Heart left ventricle (tissue), 16 donors: ENCODE data around the gene IGFBP7. TPM values are rescaled to one million over a fixed set of nuclear protein-coding genes. Genes with fewer than 3 reads are reported as not detected.

Experiments used
- ATAC-seq, 4 donors: fragments of 200-7000 bp; cut with Tn5 transposase; one replicate each; pipeline ENCODE4 v1.9.1; 2020 to 2022; ENCODE audit warnings: moderate library complexity in 4 of 4, mild to moderate bottlenecking in 3 of 4, moderate number of reproducible peaks in 1 of 4
- DNase-seq, 5 donors: peaks; one replicate each; pipeline ENCODE4 v3.0.0-alpha.2; 2020
- H3K27ac ChIP-seq, 12 donors: fragments of 200-600 bp; sonication (generic) in 4 of 12; one replicate each; pipeline versions ENCODE4 v1.5.0 to v1.8.0; 2016 to 2022; ENCODE audit warnings: mild to moderate bottlenecking in 2 of 12
- H3K27me3 ChIP-seq, 9 donors: fragments of 200-600 bp; sonication (generic) in 2 of 9; one replicate each; pipeline versions ENCODE4 v1.5.1 to v1.8.0; 2016 to 2022; ENCODE audit warnings: mild to moderate bottlenecking in 3 of 9
- H3K36me3 ChIP-seq, 9 donors: fragments of 200-600 bp; sonication (generic) in 2 of 9; one replicate each; pipeline versions ENCODE4 v1.5.0 to v1.8.0; 2018 to 2022; ENCODE audit warnings: mild to moderate bottlenecking in 2 of 9
- H3K4me1 ChIP-seq, 12 donors: fragments of 200-600 bp; sonication (generic) in 4 of 12; one replicate each; pipeline versions ENCODE4 v1.5.0 to v1.8.0; 2016 to 2022; ENCODE audit warnings: mild to moderate bottlenecking in 3 of 12
- H3K4me3 ChIP-seq, 12 donors: fragments of 200-600 bp; sonication (generic) in 4 of 12; one replicate each; pipeline versions ENCODE4 v1.5.0 to v1.8.0; 2017 to 2022; ENCODE audit warnings: mild to moderate bottlenecking in 9 of 12, moderate library complexity in 4 of 12
- H3K9me3 ChIP-seq, 12 donors: fragments of 200-600 bp; sonication (generic) in 4 of 12; one replicate each; pipeline versions ENCODE4 v1.5.0 to v1.8.0; 2016 to 2022; ENCODE audit warnings: mild to moderate bottlenecking in 1 of 12
- POLR2A ChIP-seq, 2 donors: fragments of 450-650 bp; IDR thresholded peaks; one replicate each; pipeline ENCODE4 v1.6.1; 2017; ENCODE audit warnings: antibody characterized with exemption in 2 of 2, mild to moderate bottlenecking in 2 of 2, moderate library complexity in 2 of 2
- WGBS, 4 donors: extraction: QIAGEN DNeasy Blood & Tissue Kit in 2 of 4; methylation state at CpG; one replicate each; pipeline versions ENCODE4 v1.1.5 to v1.1.7; 2013 to 2018; 5-methylcytosine and 5-hydroxymethylcytosine counted together
- intact Hi-C, 10 donors: fragments of 100-400 bp; cut with DNase I; formaldehyde crosslinking; loops; one replicate each; pipeline versions ENCODE4 v1.11.1 to v1.14.2; 2022
- polyA plus RNA-seq, 2 donors: library from polyadenylated mRNA; stranded (reverse); fragments of 200-250 nt; gene quantifications; one replicate each; pipeline ENCODE4 v1.2.3, GENCODE V29; 2013
- total RNA-seq, 9 donors: library from RNA; depleted of rRNA in 2 of 9; stranded (reverse); fragments of >200 nt in 2 of 9; fragmentation: NEBNext Ultra II Directional in 3 of 9; extraction: Animal tissue kit (Norgen Biotek cat#: 25700) in 3 of 9; gene quantifications; one replicate each; pipeline versions ENCODE4 v1.1.0 to v1.2.4, GENCODE V29; 2016 to 2023
- TF ChIP-seq, protein P1 (sequence below), 12 donors: fragments of 200-600 bp; sonication (generic) in 4 of 12; IDR thresholded peaks; one replicate each; pipeline versions ENCODE4 v1.5.0 to v1.8.0; 2018 to 2022; ENCODE audit warnings: antibody characterized with exemption in 12 of 12, mild to moderate bottlenecking in 5 of 12
- donor health status: ischemic (EF 13 %, LVEDD 7.1; RV severe dilation, severe dysfunction).
- donor health status: healthy with polysubstance abuse.
- donor health status: DM: no; HTN: yes; CAD: no.
- donor health status: DM: no; HTN: no; CAD: no.
- donor health status: ischemic (EF 25% LVEDD 6.9; RV normal size, moderate dysfunction).
- donor health status: ischemic (EF 25% LVEDD 5.7; RV mildly dilated, moderate dysfunction).
- donor health status: healthy.
- donor health status: DM: yes; HTN: yes; CAD: no.
- donor health status: ischemic (EF 35%, LVEDD 5.7; RV mildly dilated, moderate dysfunction).
- donor health status: nonischemic (EF 11% LVEDD 7.7; RV severe dilation, severe dysfunction).
- donor health status: DM: yes; HTN: yes; CAD: no.
- donor health status: PGD.
- donor health status: ischemic (EF 29% LVEDD 5.4; RV normal size, mild dysfunction).
- donor health status: nonischemic (EF 23%, LVEDD 6.1; RV moderate dilation, normal function).

Gene IGFBP7
- total and polyA plus RNA-seq, 11 donors = 458 to 1,088 (median 585) TPM

DNA sequence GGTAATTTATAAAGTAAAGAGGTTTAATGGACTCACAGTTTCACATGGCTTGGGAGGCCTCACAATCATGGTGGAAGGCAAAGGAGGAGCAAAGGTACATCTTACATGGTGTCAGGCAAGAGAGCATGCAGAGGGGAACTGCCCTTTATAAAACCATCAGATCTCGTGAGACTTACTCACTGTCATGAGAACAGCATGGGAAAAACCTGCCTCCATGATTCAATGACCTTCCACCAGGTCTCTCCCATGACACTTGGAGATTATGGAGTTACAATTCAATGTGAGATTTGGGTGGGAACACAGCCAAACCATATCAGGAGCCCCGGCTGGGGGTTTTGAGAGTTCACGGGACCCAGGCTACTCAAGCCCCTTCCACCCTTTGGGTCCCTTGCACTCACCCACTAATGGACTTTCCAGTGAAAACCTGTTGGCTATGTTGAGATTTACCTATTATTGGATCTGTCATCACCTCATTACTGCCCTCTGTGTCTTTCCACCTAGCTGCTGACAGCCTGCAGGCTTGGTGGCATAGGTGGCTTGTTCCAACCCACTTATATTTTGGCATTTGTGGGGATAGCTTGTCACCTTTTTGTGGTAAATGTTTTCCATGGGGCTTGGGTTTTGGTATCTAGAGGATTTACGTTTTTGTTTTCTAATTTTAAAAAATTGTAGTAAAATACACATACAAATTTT, 24.0 kb downstream of the IGFBP7 start:
- ATAC-seq = peak; percentile 49 to 76 (median 72)
- DNase-seq = no peak
- intact Hi-C loops = no loop called here
- Histone ChIP-seq H3K36me3 (peaks cover 0 to 19% (median 9%) of the 10 kb centered on the region in 9 donors), H3K4me1 (peaks cover 3 to 80% (median 50%) of the 10 kb centered on the region in 12 donors), H3K27ac (peak overlapping the region in 11 of 12 donors; percentile 4 to 75 (median 54)), H3K4me3 (no peak overlapping the region), H3K9me3 (no peaks in the 10 kb centered on the region), H3K27me3 (no peaks in the 10 kb centered on the region)
- WGBS, 4 donors = 31 to 43% (median 41%) methylated on average over 4 of the region's 4 CpGs
- TF ChIP-seq, protein P1, sequence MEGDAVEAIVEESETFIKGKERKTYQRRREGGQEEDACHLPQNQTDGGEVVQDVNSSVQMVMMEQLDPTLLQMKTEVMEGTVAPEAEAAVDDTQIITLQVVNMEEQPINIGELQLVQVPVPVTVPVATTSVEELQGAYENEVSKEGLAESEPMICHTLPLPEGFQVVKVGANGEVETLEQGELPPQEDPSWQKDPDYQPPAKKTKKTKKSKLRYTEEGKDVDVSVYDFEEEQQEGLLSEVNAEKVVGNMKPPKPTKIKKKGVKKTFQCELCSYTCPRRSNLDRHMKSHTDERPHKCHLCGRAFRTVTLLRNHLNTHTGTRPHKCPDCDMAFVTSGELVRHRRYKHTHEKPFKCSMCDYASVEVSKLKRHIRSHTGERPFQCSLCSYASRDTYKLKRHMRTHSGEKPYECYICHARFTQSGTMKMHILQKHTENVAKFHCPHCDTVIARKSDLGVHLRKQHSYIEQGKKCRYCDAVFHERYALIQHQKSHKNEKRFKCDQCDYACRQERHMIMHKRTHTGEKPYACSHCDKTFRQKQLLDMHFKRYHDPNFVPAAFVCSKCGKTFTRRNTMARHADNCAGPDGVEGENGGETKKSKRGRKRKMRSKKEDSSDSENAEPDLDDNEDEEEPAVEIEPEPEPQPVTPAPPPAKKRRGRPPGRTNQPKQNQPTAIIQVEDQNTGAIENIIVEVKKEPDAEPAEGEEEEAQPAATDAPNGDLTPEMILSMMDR (IDR thresholded peaks at IDR 0.05) = no peak
- no peak for TF ChIP-seq POLR2A (IDR thresholded peaks at IDR 0.05)

DNA sequence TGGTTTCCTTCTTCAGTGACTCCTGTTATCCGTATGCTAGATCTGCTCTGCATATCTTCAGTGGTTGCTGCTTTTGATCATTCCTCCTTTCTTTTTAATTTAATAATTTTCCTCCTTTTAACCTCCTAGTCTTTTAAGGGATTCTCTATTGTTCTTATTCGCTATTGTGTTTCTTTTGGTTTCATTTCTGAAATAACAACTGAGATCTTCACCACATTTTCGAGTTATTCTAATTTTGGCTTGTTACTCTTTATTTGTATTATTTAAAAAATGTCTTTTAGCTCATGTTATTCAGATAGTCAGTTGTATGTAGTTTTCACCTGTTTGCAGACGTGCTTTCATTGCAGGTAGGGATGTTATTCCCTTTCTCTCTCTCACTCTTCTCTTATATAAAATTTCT, 24.9 kb downstream of the IGFBP7 start:
- peak overlapping the region in 9 of 12 donors; percentile 10 to 75 (median 54) for H3K27ac ChIP-seq
- no peak for DNase-seq
- no peak for ATAC-seq
- TF ChIP-seq, protein P1 (IDR thresholded peaks at IDR 0.05) = no peak
- no peak for TF ChIP-seq POLR2A (IDR thresholded peaks at IDR 0.05)
- peaks cover 0 to 13% (median 7%) of the 10 kb centered on the region in 9 donors for H3K36me3 ChIP-seq
- no peaks in the 10 kb centered on the region for H3K27me3 ChIP-seq
- intact Hi-C loops = no loop called here
- WGBS, 4 donors = 66 to 85% (median 74%) methylated on average over 4 of the region's 4 CpGs
- H3K4me1 ChIP-seq = peaks cover 3 to 80% (median 52%) of the 10 kb centered on the region in 12 donors
- H3K9me3 ChIP-seq = no peaks in the 10 kb centered on the region
- H3K4me3 ChIP-seq = no peak overlapping the region

DNA sequence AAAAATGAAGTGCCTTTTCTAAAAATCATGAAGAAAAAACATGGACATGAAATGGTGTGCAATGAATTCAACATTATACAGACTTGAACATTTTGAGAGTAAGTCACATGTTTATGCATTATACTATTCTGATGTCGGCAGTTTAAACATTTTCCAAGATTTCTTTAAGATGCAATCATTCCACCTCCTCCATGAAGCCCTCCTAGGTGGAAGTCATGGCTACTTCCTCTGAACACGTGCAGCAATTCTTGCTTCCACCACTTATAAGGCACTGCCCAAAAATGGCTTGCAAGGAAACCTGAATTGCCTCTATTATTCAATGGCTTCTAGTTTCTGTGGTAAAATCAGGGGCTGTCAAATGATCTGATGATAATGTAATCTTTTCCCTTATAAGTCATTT, 25.8 kb downstream of the IGFBP7 start:
- WGBS, 4 donors = 73 to 84% (median 80%) methylated on average over 2 of the region's 2 CpGs
- DNase-seq (no peak), ATAC-seq (no peak)
- H3K4me1 ChIP-seq = peaks cover under 1 to 80% (median 55%) of the 10 kb centered on the region in 12 donors
- no peaks in the 10 kb centered on the region for H3K9me3 ChIP-seq
- no peaks in the 10 kb centered on the region for H3K27me3 ChIP-seq
- intact Hi-C loops = no loop called here
- TF ChIP-seq POLR2A (IDR thresholded peaks at IDR 0.05) = no peak
- TF ChIP-seq, protein P1 (IDR thresholded peaks at IDR 0.05) = no peak
- H3K4me3 ChIP-seq = no peak overlapping the region
- H3K27ac ChIP-seq = peak overlapping the region in 3 of 12 donors; percentile 69 to 87 (median 74)
- peaks cover 0 to 13% (median 3%) of the 10 kb centered on the region in 9 donors for H3K36me3 ChIP-seq

DNA sequence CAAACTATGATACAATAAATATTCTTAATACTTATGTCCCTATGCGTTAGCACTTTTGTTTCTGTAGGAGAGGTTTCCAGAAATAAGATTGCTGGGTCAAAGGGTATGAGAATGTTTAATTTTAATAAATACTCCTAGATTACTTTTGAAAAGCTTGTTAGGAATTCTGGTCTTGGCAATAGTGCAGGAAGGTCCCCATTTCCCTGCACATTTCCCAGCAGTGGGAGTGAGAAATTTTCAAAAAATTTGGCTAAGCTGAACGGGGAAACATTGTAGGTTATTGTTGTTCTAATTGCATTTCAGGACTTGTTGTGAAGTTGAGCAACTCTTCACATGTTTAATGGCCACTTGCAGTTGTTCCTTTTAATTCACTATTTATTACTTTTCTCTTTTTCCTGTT, 27.1 kb downstream of the IGFBP7 start:
- 21 to 24% (median 23%) methylated on average over 2 of the region's 2 CpGs for WGBS, 4 donors
- Histone ChIP-seq H3K4me1 (peaks cover 3 to 90% (median 65%) of the 10 kb centered on the region in 12 donors), H3K27ac (peak overlapping the region in 11 of 12 donors; percentile 8 to 87 (median 52)), H3K4me3 (no peak overlapping the region), H3K27me3 (no peaks in the 10 kb centered on the region), H3K36me3 (peaks cover 0 to 9% (median under 1%) of the 10 kb centered on the region in 9 donors), H3K9me3 (no peaks in the 10 kb centered on the region)
- ATAC-seq (no peak), DNase-seq (no peak)
- TF ChIP-seq POLR2A (IDR thresholded peaks at IDR 0.05) = no peak
- TF ChIP-seq, protein P1 (IDR thresholded peaks at IDR 0.05) = no peak
- intact Hi-C loops = no loop called here
